HG03558 (cell line): Measurements from ENCODE around the gene GFOD1.

Source experiments
- ATAC-seq: cut with Tn5 transposase; IDR thresholded peaks from one replicate; pipeline ENCODE4 v1.9.1; 2021; ENCODE audit warnings: moderate number of reproducible peaks; ENCODE audit not compliant: unreplicated experiment; ENCODE audit errors: extremely low read depth

The GFOD1 gene

GRCh38 chr6:13368079-13368730 is 119.2 kb downstream of the GFOD1 start:
- no peak for ATAC-seq

- ATAC-seq: no peak
Observed at GRCh38 chr6:13367396-13367795, 120.0 kb downstream of the GFOD1 start.

- ATAC-seq: no peak
Observed at GRCh38 chr6:13365320-13365719, 122.1 kb downstream of the GFOD1 start.

GRCh38 chr6:13364842-13365241 is 122.6 kb downstream of the GFOD1 start:
- no peak for ATAC-seq

- no peak for ATAC-seq
Observed at GRCh38 chr6:13362412-13362811, 125.0 kb downstream of the GFOD1 start.

GRCh38 chr6:13360671-13361540 is 126.5 kb downstream of the GFOD1 start:
- no peak for ATAC-seq

GRCh38 chr6:13359287-13359686 is 128.1 kb downstream of the GFOD1 start:
- no peak for ATAC-seq

GRCh38 chr6:13358511-13358910 is 128.9 kb downstream of the GFOD1 start:
- ATAC-seq: no peak

GRCh38 chr6:13357551-13358075 is 129.8 kb downstream of the GFOD1 start:
- no peak for ATAC-seq

- peak; percentile 76 for ATAC-seq
Observed at GRCh38 chr6:13355999-13356785, 131.2 kb downstream of the GFOD1 start.

GRCh38 chr6:13355043-13355945 is 132.1 kb downstream of the GFOD1 start:
- no peak for ATAC-seq

GRCh38 chr6:13354331-13355042 is 132.9 kb downstream of the GFOD1 start:
- no peak for ATAC-seq

- ATAC-seq: no peak
Observed at GRCh38 chr6:13352165-13352564, 135.2 kb downstream of the GFOD1 start.

GRCh38 chr6:13351271-13351670 is 136.1 kb downstream of the GFOD1 start:
- ATAC-seq: no peak

GRCh38 chr6:13349811-13350506 is 137.4 kb downstream of the GFOD1 start:
- no peak for ATAC-seq

GRCh38 chr6:13348334-13349113 is 138.9 kb downstream of the GFOD1 start:
- ATAC-seq: no peak

GRCh38 chr6:13346245-13346644 is 141.2 kb downstream of the GFOD1 start:
- ATAC-seq: no peak
